ENCODE results near the gene MT2A.

MT2A gene

GRCh38 chr16:56616608-56617211, 8.3 kb downstream of the MT2A start:
- TF ChIP-seq, protein P1, sequence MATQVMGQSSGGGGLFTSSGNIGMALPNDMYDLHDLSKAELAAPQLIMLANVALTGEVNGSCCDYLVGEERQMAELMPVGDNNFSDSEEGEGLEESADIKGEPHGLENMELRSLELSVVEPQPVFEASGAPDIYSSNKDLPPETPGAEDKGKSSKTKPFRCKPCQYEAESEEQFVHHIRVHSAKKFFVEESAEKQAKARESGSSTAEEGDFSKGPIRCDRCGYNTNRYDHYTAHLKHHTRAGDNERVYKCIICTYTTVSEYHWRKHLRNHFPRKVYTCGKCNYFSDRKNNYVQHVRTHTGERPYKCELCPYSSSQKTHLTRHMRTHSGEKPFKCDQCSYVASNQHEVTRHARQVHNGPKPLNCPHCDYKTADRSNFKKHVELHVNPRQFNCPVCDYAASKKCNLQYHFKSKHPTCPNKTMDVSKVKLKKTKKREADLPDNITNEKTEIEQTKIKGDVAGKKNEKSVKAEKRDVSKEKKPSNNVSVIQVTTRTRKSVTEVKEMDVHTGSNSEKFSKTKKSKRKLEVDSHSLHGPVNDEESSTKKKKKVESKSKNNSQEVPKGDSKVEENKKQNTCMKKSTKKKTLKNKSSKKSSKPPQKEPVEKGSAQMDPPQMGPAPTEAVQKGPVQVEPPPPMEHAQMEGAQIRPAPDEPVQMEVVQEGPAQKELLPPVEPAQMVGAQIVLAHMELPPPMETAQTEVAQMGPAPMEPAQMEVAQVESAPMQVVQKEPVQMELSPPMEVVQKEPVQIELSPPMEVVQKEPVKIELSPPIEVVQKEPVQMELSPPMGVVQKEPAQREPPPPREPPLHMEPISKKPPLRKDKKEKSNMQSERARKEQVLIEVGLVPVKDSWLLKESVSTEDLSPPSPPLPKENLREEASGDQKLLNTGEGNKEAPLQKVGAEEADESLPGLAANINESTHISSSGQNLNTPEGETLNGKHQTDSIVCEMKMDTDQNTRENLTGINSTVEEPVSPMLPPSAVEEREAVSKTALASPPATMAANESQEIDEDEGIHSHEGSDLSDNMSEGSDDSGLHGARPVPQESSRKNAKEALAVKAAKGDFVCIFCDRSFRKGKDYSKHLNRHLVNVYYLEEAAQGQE (IDR thresholded peaks at IDR 0.05; ENCODE audit: insufficient read depth in 1 of 2, low read depth in 2 of 2, low read length in 2 of 2): no peak
- no peak for TF ChIP-seq FOXP2 (optimal IDR thresholded peaks at IDR 0.05; ENCODE audit: borderline replicate concordance, extremely low read depth, extremely low read length, insufficient read depth)
- no peak for TF ChIP-seq TAF1 (IDR thresholded peaks at IDR 0.05; ENCODE audit: borderline replicate concordance, insufficient read depth, low read length)
- TF ChIP-seq SIN3A (IDR thresholded peaks at IDR 0.05; ENCODE audit: borderline replicate concordance, insufficient read depth, low read length): no peak

GRCh38 chr16:56617212-56618085, 9.1 kb downstream of the MT2A start:
- TF ChIP-seq POLR2AphosphoS5 (IDR thresholded peaks at IDR 0.05; ENCODE audit: low read depth, low read length) (no peak), FOXP2 (optimal IDR thresholded peaks at IDR 0.05; ENCODE audit: borderline replicate concordance, extremely low read depth, extremely low read length, insufficient read depth) (no peak), SIN3A (IDR thresholded peaks at IDR 0.05; ENCODE audit: borderline replicate concordance, insufficient read depth, low read length) (no peak), TAF1 (IDR thresholded peaks at IDR 0.05; ENCODE audit: borderline replicate concordance, insufficient read depth, low read length) (no peak)
- TF ChIP-seq, protein P1 (IDR thresholded peaks at IDR 0.05; ENCODE audit: insufficient read depth in 1 of 2, low read depth in 2 of 2, low read length in 2 of 2): no peak

GRCh38 chr16:56618138-56618537, 9.8 kb downstream of the MT2A start:
- TF ChIP-seq FOXP2 (optimal IDR thresholded peaks at IDR 0.05; ENCODE audit: borderline replicate concordance, extremely low read depth, extremely low read length, insufficient read depth): no peak
- TF ChIP-seq, protein P1 (IDR thresholded peaks at IDR 0.05; ENCODE audit: insufficient read depth in 1 of 2, low read depth in 2 of 2, low read length in 2 of 2): no peak
- no peak for TF ChIP-seq POLR2AphosphoS5 (IDR thresholded peaks at IDR 0.05; ENCODE audit: low read depth, low read length)
- no peak for TF ChIP-seq SIN3A (IDR thresholded peaks at IDR 0.05; ENCODE audit: borderline replicate concordance, insufficient read depth, low read length)
- TF ChIP-seq TAF1 (IDR thresholded peaks at IDR 0.05; ENCODE audit: borderline replicate concordance, insufficient read depth, low read length): no peak

GRCh38 chr16:56620339-56620897, 12.0 kb downstream of the MT2A start:
- no peak for TF ChIP-seq POLR2AphosphoS5 (IDR thresholded peaks at IDR 0.05; ENCODE audit: low read depth, low read length)
- TF ChIP-seq SIN3A (IDR thresholded peaks at IDR 0.05; ENCODE audit: borderline replicate concordance, insufficient read depth, low read length): no peak
- TF ChIP-seq FOXP2 (optimal IDR thresholded peaks at IDR 0.05; ENCODE audit: borderline replicate concordance, extremely low read depth, extremely low read length, insufficient read depth): no peak
- TF ChIP-seq, protein P1 (IDR thresholded peaks at IDR 0.05; ENCODE audit: insufficient read depth in 1 of 2, low read depth in 2 of 2, low read length in 2 of 2): no peak
- no peak for TF ChIP-seq TAF1 (IDR thresholded peaks at IDR 0.05; ENCODE audit: borderline replicate concordance, insufficient read depth, low read length)

Measured in PFSK-1 (cell line).